Measurements from ENCODE around the gene RXFP1. TPM values are rescaled to one million over a fixed set of nuclear protein-coding genes. Genes with fewer than 3 reads are reported as not detected.

The RXFP1 gene
- total and polyA plus RNA-seq, 4 donors: 0.24 to 1.5 (median 0.80) TPM

DNA sequence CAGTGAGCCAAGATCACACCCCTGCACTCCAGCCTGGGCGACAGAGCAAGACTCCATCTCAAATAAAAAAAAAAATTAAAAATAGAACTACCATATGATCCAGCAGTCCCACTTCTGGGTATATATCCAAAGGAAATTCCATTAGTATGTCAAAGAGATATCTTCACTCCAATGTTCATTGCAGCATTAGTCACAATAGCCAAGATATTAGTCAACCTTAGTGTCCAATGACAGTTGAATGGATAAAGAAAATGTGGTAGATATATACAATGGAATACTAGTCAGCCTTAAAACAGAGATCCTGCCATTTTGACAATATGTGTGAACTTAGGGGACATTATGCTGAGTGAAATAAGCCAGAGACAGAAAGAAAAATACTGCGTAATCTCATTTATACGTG, 100.6 kb downstream of the RXFP1 start:
- DNase-seq (ENCODE audit: low spot score): no peak
- 91% methylated on average over 3 of the region's 3 CpGs for WGBS

DNA sequence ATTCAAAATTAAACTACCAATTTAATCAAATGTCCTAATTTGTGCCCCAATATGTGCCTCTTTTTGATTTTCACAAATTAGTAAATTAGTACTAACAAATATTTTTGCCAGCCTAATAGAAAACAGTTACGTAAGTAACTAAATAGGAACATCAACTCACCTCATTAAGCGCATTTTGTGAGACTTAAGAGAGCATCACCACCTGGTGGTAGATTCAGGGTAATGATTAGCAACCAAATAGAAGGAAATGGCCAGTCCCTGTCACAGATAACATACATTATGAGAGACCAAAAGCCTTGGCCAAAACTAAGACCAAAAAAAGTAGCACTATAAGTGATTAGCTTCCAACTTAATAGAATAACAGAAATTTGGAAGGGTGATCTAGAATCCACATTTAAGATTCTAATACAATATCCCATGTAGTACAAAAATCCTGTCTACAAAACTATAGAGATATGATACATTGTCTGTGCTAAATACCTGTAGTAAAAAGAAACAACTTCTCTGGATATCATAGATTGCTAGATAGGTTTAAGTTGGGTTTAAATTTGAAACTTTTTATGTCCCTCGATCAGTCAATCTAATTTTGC, 103.3 kb downstream of the RXFP1 start:
- H3K9ac ChIP-seq (ENCODE audit: low read depth in 1 of 2, low read length in 2 of 2): no peak overlapping the region
- no peaks in the 10 kb centered on the region for H3K36me3 ChIP-seq (ENCODE audit: control insufficient read depth in 4 of 4, insufficient read depth in 3 of 4, low read depth in 1 of 4, low read length in 3 of 4)
- H3K27me3 ChIP-seq (ENCODE audit: control insufficient read depth in 4 of 4, insufficient read depth in 4 of 4, low read length in 3 of 4): no peaks in the 10 kb centered on the region
- H3K9me3 ChIP-seq (ENCODE audit: control insufficient read depth in 4 of 4, low read length in 3 of 4): no peaks in the 10 kb centered on the region
- TF ChIP-seq FOXA2 (IDR thresholded peaks at IDR 0.05): no peak
- TF ChIP-seq JUND (IDR thresholded peaks at IDR 0.05): no peak
- no peak for TF ChIP-seq YY1 (IDR thresholded peaks at IDR 0.05)
- TF ChIP-seq CTCF (IDR thresholded peaks at IDR 0.05; ENCODE audit: low read depth, low read length, missing input control): peak; percentile 77
- TF ChIP-seq RAD21 (IDR thresholded peaks at IDR 0.05): peak; percentile 87 to 93
- TF ChIP-seq HNF4A (conservative IDR thresholded peaks at IDR 0.05): no peak
- H3K4me1 ChIP-seq (ENCODE audit: control insufficient read depth in 4 of 4, insufficient read depth in 4 of 4, low read length in 3 of 4): no peaks in the 10 kb centered on the region
- 19% methylated on average over 3 of the region's 3 CpGs for WGBS
- no peak overlapping the region for H3K27ac ChIP-seq (ENCODE audit: low read depth in 1 of 2, low read length in 2 of 2)
- H3K4me3 ChIP-seq (ENCODE audit: low read depth in 1 of 3, low read length in 3 of 3): no peak overlapping the region
- DNase-seq (ENCODE audit: low spot score): no peak

More for the DNA sequence above, 100.6 kb downstream of the RXFP1 start:
- Histone ChIP-seq H3K9me3 (ENCODE audit: control insufficient read depth in 4 of 4, low read length in 3 of 4) (no peaks in the 10 kb centered on the region), H3K36me3 (ENCODE audit: control insufficient read depth in 4 of 4, insufficient read depth in 3 of 4, low read depth in 1 of 4, low read length in 3 of 4) (no peaks in the 10 kb centered on the region), H3K9ac (ENCODE audit: low read depth in 1 of 2, low read length in 2 of 2) (no peak overlapping the region), H3K27ac (ENCODE audit: low read depth in 1 of 2, low read length in 2 of 2) (no peak overlapping the region), H3K4me1 (ENCODE audit: control insufficient read depth in 4 of 4, insufficient read depth in 4 of 4, low read length in 3 of 4) (no peaks in the 10 kb centered on the region), H3K27me3 (ENCODE audit: control insufficient read depth in 4 of 4, insufficient read depth in 4 of 4, low read length in 3 of 4) (no peaks in the 10 kb centered on the region), H3K4me3 (ENCODE audit: low read depth in 1 of 3, low read length in 3 of 3) (no peak overlapping the region)
- TF ChIP-seq CTCF (IDR thresholded peaks at IDR 0.05; ENCODE audit: low read depth, low read length, missing input control): no peak
- no peak for TF ChIP-seq RXRA (IDR thresholded peaks at IDR 0.05)
- no peak for TF ChIP-seq FOXA1 (IDR thresholded peaks at IDR 0.05)
- TF ChIP-seq, protein P1, sequence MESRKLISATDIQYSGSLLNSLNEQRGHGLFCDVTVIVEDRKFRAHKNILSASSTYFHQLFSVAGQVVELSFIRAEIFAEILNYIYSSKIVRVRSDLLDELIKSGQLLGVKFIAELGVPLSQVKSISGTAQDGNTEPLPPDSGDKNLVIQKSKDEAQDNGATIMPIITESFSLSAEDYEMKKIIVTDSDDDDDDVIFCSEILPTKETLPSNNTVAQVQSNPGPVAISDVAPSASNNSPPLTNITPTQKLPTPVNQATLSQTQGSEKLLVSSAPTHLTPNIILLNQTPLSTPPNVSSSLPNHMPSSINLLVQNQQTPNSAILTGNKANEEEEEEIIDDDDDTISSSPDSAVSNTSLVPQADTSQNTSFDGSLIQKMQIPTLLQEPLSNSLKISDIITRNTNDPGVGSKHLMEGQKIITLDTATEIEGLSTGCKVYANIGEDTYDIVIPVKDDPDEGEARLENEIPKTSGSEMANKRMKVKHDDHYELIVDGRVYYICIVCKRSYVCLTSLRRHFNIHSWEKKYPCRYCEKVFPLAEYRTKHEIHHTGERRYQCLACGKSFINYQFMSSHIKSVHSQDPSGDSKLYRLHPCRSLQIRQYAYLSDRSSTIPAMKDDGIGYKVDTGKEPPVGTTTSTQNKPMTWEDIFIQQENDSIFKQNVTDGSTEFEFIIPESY (IDR thresholded peaks at IDR 0.05): no peak
- TF ChIP-seq SP1 (IDR thresholded peaks at IDR 0.05): no peak
- TF ChIP-seq FOXA2 (IDR thresholded peaks at IDR 0.05): no peak
- no peak for TF ChIP-seq NR2F2 (IDR thresholded peaks at IDR 0.05)

DNA sequence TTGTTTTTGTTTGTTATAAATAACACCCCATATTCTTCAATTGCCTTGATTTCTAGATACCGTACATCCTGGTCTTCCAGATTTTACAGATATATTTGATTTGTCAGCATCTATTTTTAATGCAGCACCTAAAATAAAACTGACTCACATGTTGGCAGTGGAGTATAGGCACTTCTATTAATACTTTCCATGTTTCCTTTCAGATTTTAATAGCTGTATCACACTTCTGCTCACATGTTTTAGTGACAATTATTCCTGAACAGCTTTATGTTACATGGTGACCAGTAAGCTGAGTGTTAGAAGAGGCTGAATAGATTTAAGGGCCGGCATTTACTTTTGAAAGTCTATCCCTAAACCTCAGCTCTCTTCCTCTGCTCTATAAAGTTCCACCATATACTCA, 103.9 kb downstream of the RXFP1 start:
- Histone ChIP-seq H3K9ac (ENCODE audit: low read depth in 1 of 2, low read length in 2 of 2) (no peak overlapping the region), H3K4me3 (ENCODE audit: low read depth in 1 of 3, low read length in 3 of 3) (no peak overlapping the region), H3K36me3 (ENCODE audit: control insufficient read depth in 4 of 4, insufficient read depth in 3 of 4, low read depth in 1 of 4, low read length in 3 of 4) (no peaks in the 10 kb centered on the region), H3K27me3 (ENCODE audit: control insufficient read depth in 4 of 4, insufficient read depth in 4 of 4, low read length in 3 of 4) (no peaks in the 10 kb centered on the region), H3K9me3 (ENCODE audit: control insufficient read depth in 4 of 4, low read length in 3 of 4) (no peaks in the 10 kb centered on the region), H3K4me1 (ENCODE audit: control insufficient read depth in 4 of 4, insufficient read depth in 4 of 4, low read length in 3 of 4) (no peaks in the 10 kb centered on the region), H3K27ac (ENCODE audit: low read depth in 1 of 2, low read length in 2 of 2) (no peak overlapping the region)
- WGBS: 69% methylated on average over 2 of the region's 2 CpGs
- DNase-seq (ENCODE audit: low spot score): no peak
- TF ChIP-seq GABPA (IDR thresholded peaks at IDR 0.05 in 1 of 2, conservative IDR thresholded peaks at IDR 0.05 in 1 of 2): no peak
- TF ChIP-seq, protein P2, sequence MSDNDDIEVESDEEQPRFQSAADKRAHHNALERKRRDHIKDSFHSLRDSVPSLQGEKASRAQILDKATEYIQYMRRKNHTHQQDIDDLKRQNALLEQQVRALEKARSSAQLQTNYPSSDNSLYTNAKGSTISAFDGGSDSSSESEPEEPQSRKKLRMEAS (IDR thresholded peaks at IDR 0.05): no peak
- no peak for TF ChIP-seq EGR1 (IDR thresholded peaks at IDR 0.05; ENCODE audit: low read depth in 2 of 2)
- TF ChIP-seq RAD21 (IDR thresholded peaks at IDR 0.05): no peak
- no peak for TF ChIP-seq NR2F2 (IDR thresholded peaks at IDR 0.05)
- TF ChIP-seq, protein P3, sequence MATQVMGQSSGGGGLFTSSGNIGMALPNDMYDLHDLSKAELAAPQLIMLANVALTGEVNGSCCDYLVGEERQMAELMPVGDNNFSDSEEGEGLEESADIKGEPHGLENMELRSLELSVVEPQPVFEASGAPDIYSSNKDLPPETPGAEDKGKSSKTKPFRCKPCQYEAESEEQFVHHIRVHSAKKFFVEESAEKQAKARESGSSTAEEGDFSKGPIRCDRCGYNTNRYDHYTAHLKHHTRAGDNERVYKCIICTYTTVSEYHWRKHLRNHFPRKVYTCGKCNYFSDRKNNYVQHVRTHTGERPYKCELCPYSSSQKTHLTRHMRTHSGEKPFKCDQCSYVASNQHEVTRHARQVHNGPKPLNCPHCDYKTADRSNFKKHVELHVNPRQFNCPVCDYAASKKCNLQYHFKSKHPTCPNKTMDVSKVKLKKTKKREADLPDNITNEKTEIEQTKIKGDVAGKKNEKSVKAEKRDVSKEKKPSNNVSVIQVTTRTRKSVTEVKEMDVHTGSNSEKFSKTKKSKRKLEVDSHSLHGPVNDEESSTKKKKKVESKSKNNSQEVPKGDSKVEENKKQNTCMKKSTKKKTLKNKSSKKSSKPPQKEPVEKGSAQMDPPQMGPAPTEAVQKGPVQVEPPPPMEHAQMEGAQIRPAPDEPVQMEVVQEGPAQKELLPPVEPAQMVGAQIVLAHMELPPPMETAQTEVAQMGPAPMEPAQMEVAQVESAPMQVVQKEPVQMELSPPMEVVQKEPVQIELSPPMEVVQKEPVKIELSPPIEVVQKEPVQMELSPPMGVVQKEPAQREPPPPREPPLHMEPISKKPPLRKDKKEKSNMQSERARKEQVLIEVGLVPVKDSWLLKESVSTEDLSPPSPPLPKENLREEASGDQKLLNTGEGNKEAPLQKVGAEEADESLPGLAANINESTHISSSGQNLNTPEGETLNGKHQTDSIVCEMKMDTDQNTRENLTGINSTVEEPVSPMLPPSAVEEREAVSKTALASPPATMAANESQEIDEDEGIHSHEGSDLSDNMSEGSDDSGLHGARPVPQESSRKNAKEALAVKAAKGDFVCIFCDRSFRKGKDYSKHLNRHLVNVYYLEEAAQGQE (IDR thresholded peaks at IDR 0.05): no peak
- no peak for TF ChIP-seq YY1 (IDR thresholded peaks at IDR 0.05)
- TF ChIP-seq, protein P1 (IDR thresholded peaks at IDR 0.05): no peak

All from liver (tissue), 9 donors.